DMS153 (cell line): ENCODE measurements around the gene NT5DC1.

Source experiments
- DNase-seq: peaks from one replicate; lab custom pipeline; 2025; lab: John Stamatoyannopoulos, UW

NT5DC1 gene

DNA sequence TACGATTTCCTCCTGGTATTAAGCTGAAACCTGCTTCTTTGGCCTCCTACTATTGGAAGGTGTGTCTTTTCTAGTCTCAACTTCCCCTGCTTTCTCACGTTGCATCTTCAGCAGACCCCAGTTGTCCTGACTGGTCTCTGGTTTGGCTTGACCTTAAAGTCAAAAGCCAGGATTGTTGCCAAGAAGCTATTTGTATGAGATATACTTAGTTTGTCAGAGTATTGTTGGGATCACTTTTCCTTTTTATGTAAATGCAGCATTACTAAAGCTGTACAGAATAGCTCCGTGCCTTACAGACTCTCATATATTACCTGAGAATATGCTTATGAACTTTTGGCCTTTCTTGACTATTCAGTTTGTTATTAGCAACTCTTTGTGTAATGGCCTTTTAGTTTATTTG, 92.1 kb downstream of the NT5DC1 start:
- DNase-seq: no peak

DNA sequence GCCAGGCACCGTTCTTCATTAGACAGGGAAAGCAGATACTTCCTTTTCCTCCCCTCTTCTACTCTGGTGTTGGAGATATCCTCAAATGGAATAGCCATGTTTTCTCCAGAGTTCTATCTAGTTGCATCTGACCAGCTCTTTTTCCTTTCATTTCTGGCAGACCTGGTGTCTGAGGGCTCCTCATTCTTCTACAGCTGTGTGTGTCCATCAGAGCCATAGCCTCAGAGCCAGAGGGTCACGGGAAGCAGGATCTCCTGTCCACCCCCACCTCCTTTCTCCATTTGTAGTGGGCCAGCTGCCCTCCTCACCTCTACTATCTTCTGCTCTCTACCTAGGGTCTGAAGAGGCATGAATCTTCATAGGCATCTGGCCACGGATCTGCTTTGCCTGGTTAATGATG, 96.2 kb downstream of the NT5DC1 start:
- DNase-seq: no peak

DNA sequence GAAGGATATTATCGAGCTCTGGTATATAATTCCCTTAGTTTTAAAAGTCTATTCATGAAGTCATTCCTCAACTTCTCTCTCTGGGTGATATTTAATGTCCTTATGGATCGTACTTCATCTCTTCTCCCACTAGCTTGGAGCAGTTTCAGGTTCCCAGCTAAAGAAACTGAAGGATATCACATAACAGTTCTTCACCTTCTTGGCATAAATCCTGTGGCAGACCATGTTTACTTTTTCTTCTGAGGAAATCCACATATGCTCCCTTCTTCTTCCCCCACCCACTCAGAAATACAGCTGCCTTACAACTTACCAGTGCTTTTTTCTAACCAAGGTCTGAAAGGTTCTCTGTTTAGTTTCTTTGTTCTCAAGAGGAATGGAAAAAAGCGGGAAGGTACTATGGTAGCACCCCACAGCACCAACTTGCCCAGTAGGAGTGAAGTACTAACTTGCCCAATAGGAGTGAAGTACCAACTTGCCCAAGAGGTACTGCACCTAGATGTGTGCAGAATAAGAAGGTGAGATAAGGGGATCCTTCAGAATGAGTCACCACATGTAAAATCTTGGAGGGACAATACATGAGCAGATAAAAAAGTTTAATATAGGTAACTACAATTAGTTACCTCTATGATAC, 100.1 kb downstream of the NT5DC1 start:
- no peak for DNase-seq

DNA sequence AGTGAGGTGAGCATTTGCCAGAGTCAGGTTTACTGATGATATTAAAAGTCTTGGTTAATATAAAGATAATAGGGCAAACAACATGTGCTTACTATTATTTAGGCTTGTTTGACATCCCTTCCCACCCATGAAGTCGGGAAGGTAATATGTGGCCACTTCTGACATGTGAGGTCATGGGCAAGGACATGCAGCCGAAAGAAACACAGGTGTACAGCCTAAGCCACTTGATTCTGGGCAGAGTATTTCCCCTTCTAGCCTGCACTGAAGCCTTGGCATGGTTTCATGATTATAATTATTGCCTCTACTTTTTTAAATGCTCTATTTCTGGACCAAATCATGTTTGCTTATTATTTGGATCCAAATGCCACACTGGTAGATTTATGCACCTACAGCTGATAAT, 100.9 kb downstream of the NT5DC1 start:
- no peak for DNase-seq

DNA sequence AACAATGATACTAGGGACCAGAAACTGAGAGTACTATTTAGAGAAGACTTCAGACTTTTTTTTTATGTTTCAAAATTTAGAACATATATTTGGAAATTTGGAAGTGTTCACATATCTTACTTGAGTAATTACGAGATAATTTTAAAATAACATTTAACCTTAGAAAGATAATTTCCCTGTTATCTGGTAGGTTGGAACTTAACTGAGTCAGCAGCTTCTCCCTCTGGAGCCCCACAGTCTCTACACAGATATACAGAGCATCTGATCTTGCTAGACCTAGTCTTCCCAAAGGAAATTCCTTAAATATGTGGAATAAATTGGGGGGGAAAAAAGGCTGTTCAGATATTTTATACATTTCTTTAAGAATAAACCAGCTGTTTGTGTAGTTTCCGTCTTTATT, 104.6 kb downstream of the NT5DC1 start:
- no peak for DNase-seq

DNA sequence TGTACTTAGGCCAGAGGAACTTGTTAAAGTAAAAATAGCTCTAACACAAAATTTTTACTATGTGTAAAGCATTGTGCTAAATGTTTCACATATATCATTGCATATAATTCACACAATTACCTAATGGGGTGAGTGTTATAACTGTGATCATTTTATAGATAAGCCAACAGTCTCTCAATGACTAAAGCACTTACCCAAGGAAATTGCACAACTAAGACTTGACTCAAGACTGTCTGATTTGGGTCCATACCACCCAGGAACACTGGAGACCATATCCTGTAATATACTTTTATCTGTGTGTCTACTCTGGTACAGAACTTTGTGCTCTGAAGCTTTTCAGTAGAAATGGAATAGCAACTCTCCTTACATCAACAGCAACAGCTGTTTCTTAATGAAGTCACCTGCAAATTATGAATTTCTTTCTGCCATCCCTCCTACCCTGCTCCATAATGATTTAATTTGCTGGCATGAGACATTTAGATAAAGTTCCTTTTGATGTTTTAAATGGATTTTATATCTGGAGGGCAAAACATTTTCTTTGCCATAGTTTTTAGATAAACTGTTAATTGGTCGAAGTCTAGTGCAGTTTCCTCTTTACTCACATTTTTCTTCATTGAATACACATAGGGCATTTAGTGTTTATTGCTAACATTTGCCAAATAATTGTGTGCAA, 105.7 kb downstream of the NT5DC1 start:
- DNase-seq: no peak

DNA sequence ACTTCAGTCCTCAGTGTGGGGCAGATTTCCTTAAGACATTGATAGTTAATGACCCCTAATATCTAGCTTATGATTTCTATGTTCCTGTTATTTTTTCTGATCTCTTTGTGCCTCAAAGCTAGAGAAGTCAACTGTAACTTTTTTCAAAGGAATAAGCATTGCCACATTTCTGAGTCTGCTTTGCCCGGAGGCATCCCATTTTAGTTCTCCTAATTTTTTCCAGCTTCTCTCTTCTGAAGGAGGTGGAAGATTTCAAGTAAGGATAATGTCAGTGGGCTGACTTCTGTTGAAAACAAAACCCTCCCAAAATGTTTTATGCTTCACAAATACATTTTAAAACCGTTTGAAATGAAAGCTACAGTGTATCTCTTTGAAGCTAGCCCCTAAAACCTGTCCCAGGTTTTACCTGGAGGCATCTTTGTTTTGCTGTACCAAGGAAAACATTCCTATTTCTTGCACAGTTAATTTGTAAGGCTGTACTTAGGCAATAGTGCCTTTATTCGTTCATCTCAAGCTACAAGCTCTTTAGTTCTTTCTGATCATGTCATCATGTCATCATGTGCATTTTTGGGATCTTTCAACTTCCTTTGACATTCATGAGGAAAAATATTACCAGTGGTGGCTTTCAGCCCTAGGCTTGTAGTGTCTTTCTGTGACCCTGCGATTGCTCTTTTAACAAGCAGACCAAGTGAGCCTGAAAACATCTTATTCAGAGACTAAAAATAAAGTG, 107.6 kb downstream of the NT5DC1 start:
- DNase-seq: no peak

DNA sequence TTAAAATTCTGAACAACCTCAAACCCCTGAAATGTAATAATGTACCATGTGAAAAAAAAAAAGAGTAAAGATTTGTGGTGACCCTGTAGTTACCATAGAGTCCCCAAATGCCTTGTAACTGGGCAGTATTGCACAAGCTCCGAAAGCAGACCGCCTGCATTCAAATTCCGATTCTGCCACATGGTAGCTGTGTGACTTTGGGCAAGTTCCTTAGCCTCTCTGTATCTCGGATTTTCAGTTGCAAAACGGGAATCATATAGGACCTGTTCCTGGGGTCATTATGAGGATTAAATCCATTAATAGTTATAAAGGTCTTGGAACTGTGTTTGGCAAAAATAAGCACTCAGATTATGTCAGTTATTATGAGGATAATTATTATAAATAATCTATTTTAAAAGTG, 109.7 kb downstream of the NT5DC1 start:
- DNase-seq: no peak

DNA sequence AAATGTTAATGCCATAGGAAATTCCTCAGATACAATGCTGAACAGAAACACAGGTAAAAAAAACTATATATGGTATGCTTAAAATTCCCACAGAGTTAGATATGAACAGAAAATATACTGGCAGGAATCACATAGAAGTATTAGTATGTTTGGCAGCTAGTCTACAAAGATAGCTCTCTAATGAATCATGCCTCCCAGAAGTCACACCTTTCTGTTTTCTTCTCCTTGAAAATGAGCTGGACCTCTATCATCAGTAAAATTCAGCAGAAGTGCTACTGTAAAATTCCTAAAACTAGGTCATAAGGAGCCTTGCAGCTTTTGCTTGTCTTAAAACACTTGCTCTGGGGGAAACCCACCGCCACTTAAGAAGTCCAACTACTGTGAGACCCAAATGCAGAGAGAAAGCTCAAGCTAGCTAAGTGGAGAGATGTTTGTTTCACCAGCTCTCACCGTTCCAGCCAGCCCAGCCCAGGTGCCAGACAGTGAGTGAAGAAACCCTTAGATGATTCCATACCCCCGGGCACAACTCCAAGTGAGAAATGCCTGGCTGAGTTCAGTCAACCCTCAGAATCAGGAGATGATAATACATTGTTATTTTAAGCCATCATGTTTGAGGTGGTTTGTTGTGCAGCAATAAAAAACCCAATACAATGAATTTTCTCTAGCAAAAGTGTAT, 110.2 kb downstream of the NT5DC1 start:
- DNase-seq: no peak

DNA sequence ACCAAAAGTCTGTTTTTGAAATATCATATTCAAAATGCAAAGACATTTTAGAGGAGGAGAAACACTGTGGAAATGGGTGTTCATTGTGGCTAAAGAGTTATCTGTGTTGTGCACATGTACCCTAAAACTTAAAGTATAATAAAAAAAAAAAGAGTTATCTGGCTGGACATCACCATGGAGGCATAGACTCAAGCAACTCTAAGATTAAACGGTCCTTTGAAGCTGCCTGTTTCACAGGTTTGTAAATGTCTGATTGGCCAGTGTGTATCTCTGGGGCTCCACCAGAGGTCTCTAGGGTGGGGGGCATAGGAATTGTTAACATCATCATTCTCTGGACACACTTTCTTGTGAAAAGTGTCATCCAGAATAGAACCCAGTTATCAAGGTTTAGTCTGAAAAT, 114.0 kb downstream of the NT5DC1 start:
- DNase-seq: no peak

DNA sequence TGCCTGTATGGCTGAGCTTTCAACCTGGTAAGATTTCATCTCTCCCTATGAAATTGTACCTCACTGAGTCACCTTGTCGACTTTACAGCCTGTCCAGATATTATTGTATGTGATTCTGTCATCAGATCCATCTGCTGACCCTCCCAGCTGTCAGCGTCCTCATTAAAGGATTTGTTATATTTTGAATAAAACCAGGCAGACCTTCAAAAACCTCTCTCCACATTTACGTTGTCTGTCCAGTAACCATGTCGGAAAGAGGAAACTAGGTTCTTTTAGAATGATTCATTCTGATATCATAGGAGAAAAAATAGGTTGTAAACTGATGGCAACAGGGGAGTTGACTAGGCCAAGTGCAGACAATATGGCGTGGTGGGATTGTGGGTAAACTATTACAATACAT, 114.8 kb downstream of the NT5DC1 start:
- DNase-seq: no peak

DNA sequence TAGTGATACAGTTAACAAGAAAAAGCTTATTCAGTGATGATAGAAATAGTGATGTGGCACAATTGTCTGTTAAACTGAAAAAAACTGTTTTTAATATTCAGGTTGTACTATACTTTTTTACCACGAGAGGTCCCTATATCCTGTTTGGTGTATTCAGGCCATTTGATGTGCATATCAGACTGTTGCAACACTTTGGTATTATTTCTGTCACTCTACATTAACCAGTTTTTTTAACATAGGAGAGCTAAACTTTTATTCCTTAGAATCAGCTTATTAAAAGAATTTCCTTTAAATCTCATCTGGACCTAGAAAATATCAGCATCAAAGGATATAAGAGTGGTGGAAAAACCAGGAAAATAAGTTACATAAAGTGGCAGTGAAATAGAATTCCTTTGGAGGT, 116.4 kb downstream of the NT5DC1 start:
- DNase-seq: peak; percentile 10

DNA sequence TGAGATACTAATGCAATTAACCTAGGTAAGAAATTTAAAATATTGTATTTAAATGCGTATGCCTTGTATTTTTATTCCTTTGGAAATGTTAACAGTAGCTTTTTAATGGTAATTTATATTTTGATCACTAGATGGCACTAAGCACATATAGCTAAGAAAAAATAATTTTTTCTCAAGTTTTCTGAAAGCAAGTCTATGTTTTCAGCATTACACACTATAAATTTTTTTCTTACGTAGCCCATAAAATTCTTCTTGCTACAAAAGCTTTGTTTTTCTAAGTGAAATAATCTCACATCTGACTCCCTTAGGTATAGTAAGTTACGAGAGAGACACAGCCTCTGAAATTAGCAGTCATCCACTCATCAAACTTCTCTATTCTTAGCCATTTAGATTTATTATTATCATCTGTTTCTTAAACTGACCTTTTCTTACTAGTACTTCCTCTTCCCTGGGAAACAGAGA, 117.5 kb downstream of the NT5DC1 start:
- DNase-seq: no peak

DNA sequence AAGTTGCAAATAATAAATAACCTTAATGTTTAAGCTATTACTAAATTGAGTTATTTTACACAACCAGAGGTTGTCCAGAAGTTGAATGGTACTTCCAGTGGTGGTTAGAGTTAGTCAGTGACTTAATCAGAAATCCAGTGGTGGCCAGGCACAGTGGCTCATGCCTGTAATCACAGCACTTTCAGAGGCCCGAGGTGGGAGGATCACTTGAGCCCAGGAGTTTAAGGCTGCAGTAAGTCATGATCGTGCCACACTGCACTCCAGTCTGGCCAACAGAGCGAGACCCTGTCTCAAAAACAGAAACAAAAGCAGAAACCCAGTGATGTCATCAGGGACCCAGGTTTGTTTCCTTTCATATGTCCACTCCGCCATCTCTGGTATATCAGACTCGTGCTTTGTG, 118.2 kb downstream of the NT5DC1 start:
- no peak for DNase-seq

DNA sequence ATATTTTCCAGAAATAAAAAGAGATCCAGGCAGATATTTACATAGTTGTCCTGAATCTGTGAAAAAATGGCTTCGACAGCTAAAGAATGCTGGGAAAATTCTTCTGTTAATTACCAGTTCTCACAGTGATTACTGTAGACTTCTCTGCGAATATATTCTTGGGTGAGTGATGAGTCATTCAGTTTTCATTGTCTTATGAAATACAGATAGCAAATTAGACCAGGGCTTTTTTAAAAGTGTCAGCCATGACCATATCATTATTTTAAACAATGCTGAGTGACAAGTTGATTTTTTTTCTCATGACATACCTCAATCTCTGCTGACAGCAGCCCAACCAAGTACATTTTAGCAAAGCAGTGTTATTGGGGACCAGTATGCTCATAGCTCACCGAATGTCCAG, 120.4 kb downstream of the NT5DC1 start:
- DNase-seq: no peak

DNA sequence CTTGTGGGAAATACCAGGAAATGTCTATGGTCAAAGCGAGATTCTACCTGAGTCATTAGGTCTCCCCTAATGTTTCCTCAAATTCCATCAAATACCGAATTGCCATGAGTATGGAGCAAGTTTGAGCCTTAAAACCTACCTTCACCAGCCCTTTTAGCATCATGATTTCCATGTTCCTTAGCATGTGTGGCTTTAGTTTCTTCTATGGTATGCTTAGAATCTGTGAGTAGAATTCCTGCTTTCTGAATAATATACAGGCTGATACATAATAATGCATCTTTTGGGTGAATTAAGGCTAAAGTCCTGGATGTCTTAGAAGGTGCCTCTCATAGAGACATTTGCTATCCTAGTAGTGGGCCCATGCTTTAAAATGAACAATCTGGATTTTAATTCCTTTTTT, 121.3 kb downstream of the NT5DC1 start:
- no peak for DNase-seq

DNA sequence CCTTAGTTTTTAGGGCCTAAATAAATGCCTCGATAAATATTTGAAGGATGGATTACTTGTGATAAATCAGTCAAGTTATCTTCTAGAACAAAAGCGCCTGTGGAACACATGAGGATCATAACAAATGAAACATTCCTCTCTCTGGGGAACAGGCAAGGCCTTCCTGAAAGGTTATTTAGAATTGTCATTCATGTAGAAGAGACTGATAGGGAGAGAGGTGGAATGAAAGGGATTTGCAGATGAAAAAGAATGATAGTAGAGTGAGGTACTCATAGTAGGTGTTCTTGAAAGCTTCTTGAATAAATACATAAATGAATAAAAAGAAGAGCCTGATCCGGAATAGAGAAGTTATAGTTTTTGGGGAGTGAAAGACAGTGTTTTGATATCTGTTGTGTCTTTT, 122.7 kb downstream of the NT5DC1 start:
- no peak for DNase-seq

DNA sequence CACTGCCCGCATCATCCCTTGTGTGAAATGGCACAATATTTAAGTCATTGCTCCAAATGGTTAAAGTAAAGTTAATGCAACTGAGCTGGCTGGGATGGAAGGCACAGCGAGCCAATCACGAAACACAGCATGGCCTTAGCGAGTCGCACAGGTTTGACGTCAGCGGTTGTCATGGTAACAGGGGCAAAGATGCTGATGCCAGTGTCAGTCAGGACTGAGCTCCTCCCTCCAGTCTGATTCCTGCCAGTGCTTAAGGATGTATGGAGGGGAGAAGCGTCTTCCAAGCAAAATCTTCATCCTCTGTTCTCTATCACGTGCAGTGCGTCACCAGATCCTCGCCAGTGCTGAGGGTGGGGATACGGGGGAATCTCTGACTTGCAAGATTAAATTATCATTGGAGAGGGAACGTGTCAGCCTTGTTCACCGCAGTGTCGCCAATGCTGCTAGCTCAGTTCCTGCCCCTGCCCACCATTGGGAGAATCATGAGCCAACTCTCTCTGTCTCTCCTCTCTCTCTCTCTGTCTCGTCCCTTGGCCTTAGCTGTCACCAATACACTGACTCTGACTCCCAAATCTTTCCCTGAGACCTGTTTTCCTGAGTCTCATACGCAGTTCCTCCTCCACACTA, 128.7 kb downstream of the NT5DC1 start:
- DNase-seq: no peak

DNA sequence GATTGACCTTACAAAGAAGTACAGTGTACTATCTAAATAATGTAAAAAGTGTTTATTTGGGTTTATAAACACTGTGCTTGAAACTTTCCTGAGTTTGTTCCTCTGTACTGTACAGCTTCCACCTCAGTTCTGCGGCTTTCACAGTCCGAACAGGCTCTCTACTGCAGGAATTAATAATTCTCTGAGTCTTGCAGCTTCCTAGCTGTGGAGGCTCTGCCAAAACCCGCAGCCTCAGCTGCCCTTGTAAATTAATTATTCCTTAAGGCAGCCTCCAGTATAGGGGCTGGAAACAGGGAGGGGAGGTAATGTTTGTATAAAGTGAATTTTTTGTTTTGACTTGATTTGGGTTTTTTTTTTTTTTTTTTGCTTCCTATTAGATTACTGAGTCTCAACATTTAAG, 134.0 kb downstream of the NT5DC1 start:
- DNase-seq: no peak

DNA sequence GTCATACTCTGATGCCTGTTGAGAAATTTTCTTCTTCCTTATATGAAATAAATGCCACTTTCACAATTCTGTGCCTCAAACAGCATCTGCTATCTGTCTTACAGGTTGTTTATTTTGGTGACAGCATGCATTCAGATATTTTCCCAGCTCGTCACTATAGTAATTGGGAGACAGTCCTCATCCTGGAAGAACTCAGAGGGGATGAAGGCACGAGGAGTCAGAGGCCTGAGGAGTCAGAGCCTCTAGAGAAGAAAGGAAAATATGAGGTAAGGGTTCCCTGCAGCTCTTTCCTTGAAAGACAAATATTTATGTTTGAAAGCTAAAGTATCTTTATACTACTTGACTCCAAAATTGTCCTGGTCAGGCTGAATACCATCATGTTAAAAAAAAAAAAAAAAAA, 137.4 kb downstream of the NT5DC1 start:
- no peak for DNase-seq

DNA sequence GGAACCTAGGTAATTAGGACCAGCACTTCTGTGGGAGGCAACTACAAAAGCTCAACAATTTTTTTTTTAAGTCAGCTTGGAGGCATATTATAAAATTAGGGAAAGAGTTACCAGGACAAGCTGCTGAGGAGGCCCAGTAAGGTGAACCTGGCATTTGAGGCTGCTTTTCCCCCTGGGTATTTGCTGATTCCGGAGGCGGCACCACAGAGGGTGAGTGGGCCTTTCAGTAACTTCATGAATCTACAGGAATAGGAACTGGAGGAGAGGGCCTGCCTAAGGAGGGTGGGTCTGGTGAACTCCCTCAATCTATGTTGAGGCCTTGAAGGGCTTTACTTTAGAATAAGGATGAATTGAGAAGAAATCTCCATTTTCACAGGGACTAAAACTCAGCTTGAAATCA, 138.6 kb downstream of the NT5DC1 start:
- no peak for DNase-seq

DNA sequence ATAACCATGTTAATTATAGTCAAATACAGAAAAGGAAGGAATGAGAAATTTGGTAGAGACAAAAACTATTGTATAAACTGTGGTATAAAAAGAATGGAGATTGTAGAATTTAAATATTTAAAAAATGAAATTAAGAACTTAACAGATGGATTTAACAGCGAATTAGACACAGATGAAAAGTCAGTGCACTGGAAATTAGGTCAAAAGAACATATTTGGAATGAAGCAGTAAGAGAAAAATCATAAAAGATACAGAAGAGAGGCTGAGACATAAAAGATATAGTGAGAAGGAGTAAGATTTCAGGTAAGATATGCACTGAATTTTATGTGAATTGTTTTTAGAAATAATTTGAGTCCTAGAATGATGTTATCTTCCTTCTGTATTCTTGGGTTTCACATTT, 139.2 kb downstream of the NT5DC1 start:
- DNase-seq: no peak
